Ovary (tissue), 3 donors: ENCODE measurements around the gene COBL.

ENCODE experiments used
- CTCF ChIP-seq, 3 donors: fragments of 450-650 bp in 2 of 3; fragments of 200-600 bp in 1 of 3; IDR thresholded peaks; one replicate each; pipeline versions ENCODE4 v1.5.1 to v1.8.0; 2016 to 2022; ENCODE audit warnings: antibody characterized with exemption in 3 of 3, mild to moderate bottlenecking in 1 of 3
- POLR2A ChIP-seq: fragments of 450-650 bp; IDR thresholded peaks from one replicate; pipeline ENCODE4 v1.6.1; 2017; ENCODE audit warnings: antibody characterized with exemption, mild to moderate bottlenecking, moderate library complexity
- donor health status: DM: no; HTN: no; CAD: no.

GRCh38 chr7:51189777-51190176, 126.8 kb downstream of the COBL start:
- TF ChIP-seq CTCF (IDR thresholded peaks at IDR 0.05) (no peak), POLR2A (no peak)
